Prostate gland (tissue), 2 donors: ENCODE results near the gene IL20. TPM values are rescaled to one million over a fixed set of nuclear protein-coding genes. Genes with fewer than 3 reads are reported as not detected.

Source experiments
- DNase-seq: peaks from one replicate; pipeline ENCODE4 v3.0.0-alpha.2; 2019; ENCODE audit warnings: low spot score
- H3K27ac ChIP-seq, 2 donors: fragments of 200-600 bp; sonication (generic); 2 replicates each; pipeline ENCODE4 v1.5.1; 2017 to 2019
- H3K27me3 ChIP-seq: fragments of 200-600 bp; sonication (generic); replicated peaks from 2 replicates; pipeline ENCODE4 v1.5.1; 2019; ENCODE audit not compliant: insufficient read depth
- H3K36me3 ChIP-seq, 2 donors: fragments of 200-600 bp; sonication (generic); 1 replicate in 1 of 2; 2 replicates in 1 of 2; pipeline versions ENCODE4 v1.5.1 to v1.8.1; 2017 to 2019
- H3K4me1 ChIP-seq: fragments of 200-600 bp; sonication (generic); replicated peaks from 2 replicates; pipeline ENCODE4 v1.5.1; 2019
- H3K4me3 ChIP-seq, 2 donors: fragments of 200-600 bp; sonication (generic); 2 replicates each; pipeline ENCODE4 v1.5.1; 2017 to 2019
- H3K9me3 ChIP-seq: fragments of 200-600 bp; sonication (generic); 2 replicates; pipeline ENCODE4 v1.5.1; 2017
- POLR2A ChIP-seq: fragments of 450-650 bp; IDR thresholded peaks from one replicate; pipeline ENCODE4 v1.6.1; 2016; ENCODE audit warnings: antibody characterized with exemption, mild to moderate bottlenecking
- POLR2AphosphoS5 ChIP-seq: sonication (generic); formaldehyde crosslinking; IDR thresholded peaks from one replicate; pipeline ENCODE4 v1.6.1; 2017; ENCODE audit warnings: antibody characterized with exemption
- WGBS: methylation state at CpG from one replicate; pipeline ENCODE4 v1.1.5; 2018; 5-methylcytosine and 5-hydroxymethylcytosine counted together
- intact Hi-C: fragments of 100-400 bp; cut with DNase I; formaldehyde crosslinking; loops from one replicate; pipeline ENCODE4 v1.14.2; 2022
- total RNA-seq, 2 donors: library from RNA; depleted of rRNA; stranded (reverse); fragments of >200 nt; gene quantifications; one replicate each; pipeline ENCODE4 v1.1.0, GENCODE V29; 2016
- TF ChIP-seq, protein P1 (sequence below), 4 experiments: fragments of 200-600 bp in 2 of 4; fragments of 450-650 bp in 2 of 4; sonication (generic) in 2 of 4; IDR thresholded peaks; 1 replicate in 3 of 4; 2 replicates in 1 of 4; pipeline ENCODE4 v1.5.1; 2016 to 2019; ENCODE audit warnings: antibody characterized with exemption in 4 of 4, mild to moderate bottlenecking in 2 of 4, moderate library complexity in 2 of 4

Gene IL20
- total RNA-seq, 2 donors from 2014 or later = not detected

DNA sequence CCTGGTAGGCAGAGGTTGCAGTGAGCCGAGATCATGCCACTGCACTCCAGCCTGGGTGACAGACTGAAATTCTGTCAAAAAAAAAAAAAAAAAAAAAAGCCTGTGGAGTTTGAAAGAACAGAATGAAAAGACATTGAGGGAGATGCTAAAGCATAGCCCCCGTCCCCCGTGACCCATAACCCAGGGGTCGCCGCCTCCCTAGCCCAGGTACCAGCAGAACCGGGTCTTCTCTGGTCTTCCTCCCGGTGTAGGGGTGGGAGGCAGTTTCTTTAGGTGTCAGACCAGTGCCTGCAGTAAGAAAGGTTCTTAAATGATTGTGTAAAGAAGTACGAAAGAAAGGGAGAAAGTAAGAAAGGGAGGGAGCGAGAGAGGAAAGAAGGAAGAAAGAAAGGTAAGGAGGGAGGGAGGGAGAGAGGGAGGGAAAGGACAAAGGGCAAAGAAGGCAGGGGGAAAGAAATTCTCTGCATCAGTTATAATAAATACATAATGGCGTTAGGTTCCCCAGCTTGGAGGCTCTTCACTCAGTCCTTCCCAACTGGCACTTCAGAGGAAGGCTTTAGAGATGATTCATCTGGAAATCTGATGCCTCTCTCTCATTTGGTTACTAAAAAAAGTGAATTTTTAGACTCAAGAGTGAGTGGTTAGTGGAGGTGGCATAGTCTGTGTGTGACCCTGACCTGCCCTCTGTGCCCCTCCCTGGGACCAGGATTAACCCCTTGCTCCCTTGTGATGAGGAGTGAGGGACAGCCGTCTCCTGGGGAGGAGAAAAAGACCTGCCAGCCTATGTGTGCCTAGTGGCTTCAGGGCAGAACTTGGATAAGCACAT is 32.9 kb downstream of the IL20 start:
- Histone ChIP-seq H3K4me1 (no peaks in the 10 kb centered on the region), H3K36me3 (no peaks in the 10 kb centered on the region), H3K4me3 (no peak overlapping the region), H3K27ac (no peak overlapping the region), H3K27me3 (no peaks in the 10 kb centered on the region), H3K9me3 (no peaks in the 10 kb centered on the region)
- no peak for DNase-seq
- WGBS = 71% methylated on average over 11 of the region's 11 CpGs
- intact Hi-C loops = no loop called here
- TF ChIP-seq POLR2A (no peak), POLR2AphosphoS5 (no peak)
- TF ChIP-seq, protein P1, sequence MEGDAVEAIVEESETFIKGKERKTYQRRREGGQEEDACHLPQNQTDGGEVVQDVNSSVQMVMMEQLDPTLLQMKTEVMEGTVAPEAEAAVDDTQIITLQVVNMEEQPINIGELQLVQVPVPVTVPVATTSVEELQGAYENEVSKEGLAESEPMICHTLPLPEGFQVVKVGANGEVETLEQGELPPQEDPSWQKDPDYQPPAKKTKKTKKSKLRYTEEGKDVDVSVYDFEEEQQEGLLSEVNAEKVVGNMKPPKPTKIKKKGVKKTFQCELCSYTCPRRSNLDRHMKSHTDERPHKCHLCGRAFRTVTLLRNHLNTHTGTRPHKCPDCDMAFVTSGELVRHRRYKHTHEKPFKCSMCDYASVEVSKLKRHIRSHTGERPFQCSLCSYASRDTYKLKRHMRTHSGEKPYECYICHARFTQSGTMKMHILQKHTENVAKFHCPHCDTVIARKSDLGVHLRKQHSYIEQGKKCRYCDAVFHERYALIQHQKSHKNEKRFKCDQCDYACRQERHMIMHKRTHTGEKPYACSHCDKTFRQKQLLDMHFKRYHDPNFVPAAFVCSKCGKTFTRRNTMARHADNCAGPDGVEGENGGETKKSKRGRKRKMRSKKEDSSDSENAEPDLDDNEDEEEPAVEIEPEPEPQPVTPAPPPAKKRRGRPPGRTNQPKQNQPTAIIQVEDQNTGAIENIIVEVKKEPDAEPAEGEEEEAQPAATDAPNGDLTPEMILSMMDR (IDR thresholded peaks at IDR 0.05) = no peak

DNA sequence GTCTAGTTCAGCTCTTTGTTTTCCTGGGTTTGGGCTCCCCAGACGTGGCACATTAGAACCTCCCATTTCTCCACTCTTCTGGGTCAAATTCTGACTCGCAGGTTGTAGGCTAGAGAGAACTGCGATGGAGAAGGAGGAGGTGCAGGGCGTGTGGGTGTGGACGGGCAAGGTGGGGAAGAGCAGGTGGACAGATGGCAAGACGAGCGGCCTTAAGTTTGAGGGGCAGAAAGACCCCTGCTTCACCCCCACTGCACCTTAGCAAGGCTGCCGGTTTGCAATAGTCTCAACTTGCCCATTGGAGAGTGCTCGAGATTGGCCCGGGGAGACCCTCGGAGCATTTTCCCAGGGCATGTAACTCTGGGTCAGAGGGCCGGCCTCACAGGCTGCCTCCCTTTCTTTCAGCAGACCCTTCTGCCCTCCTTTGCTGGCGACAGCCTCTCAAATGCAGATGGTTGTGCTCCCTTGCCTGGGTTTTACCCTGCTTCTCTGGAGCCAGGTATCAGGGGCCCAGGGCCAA is 33.5 kb downstream of the IL20 start:
- Histone ChIP-seq H3K9me3 (no peaks in the 10 kb centered on the region), H3K4me3 (no peak overlapping the region), H3K27me3 (no peaks in the 10 kb centered on the region), H3K4me1 (no peaks in the 10 kb centered on the region), H3K27ac (no peak overlapping the region), H3K36me3 (no peaks in the 10 kb centered on the region)
- TF ChIP-seq POLR2A (no peak), POLR2AphosphoS5 (no peak)
- TF ChIP-seq, protein P1 (IDR thresholded peaks at IDR 0.05) = no peak
- intact Hi-C loops = no loop called here
- WGBS = 89% methylated on average over 13 of the region's 13 CpGs
- DNase-seq = no peak

DNA sequence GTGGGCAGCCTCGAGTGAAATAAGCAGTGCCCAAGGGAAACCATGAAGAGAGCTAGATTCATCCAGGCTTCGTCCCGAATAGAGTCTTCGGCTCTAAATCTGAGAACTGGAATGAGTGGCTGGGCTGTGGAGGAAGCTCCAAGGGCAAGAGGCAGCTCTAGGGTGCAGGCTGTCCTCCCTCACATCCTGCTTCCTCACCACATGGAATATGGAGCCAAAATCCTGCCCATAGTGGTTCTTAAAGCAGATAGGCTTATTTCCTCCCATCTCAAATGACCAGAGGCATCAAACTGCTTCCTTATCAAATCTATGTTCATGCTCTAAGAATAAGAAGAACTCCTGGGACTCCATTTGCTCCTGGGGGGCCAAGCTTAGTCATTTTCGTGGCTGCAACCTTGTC is 34.3 kb downstream of the IL20 start:
- Histone ChIP-seq H3K27me3 (no peaks in the 10 kb centered on the region), H3K4me1 (no peaks in the 10 kb centered on the region), H3K36me3 (no peaks in the 10 kb centered on the region), H3K27ac (no peak overlapping the region), H3K9me3 (no peaks in the 10 kb centered on the region), H3K4me3 (no peak overlapping the region)
- intact Hi-C loops = no loop called here
- TF ChIP-seq POLR2AphosphoS5 = no peak
- no peak for TF ChIP-seq POLR2A
- TF ChIP-seq, protein P1 (IDR thresholded peaks at IDR 0.05) = no peak
- 75% methylated on average over 5 of the region's 5 CpGs for WGBS
- DNase-seq = no peak

DNA sequence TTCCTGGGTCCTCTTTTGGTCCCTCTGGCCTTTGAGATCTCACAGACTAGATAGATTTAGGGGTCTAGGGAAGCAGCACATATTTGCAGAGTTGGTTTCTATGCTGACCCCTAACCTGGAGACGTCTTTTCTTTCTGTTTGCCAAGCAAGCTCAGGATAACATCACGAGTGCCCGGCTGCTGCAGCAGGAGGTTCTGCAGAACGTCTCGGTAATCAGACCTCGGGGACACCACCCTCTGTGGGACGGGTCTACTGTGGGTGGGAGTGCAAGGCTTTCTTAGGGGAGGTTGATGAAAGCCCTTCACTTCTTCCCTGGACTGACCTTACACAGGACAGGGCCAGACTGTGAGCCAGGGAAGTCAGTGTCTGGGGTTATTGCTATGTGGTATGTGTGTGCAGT is 34.7 kb downstream of the IL20 start:
- TF ChIP-seq POLR2A (no peak), POLR2AphosphoS5 (no peak)
- TF ChIP-seq, protein P1 (IDR thresholded peaks at IDR 0.05) = no peak
- DNase-seq = no peak
- H3K4me3 ChIP-seq = no peak overlapping the region
- H3K27me3 ChIP-seq = no peaks in the 10 kb centered on the region
- H3K36me3 ChIP-seq = no peaks in the 10 kb centered on the region
- no peak overlapping the region for H3K27ac ChIP-seq
- no peaks in the 10 kb centered on the region for H3K9me3 ChIP-seq
- no peaks in the 10 kb centered on the region for H3K4me1 ChIP-seq
- intact Hi-C loops = no loop called here
- 95% methylated on average over 7 of the region's 7 CpGs for WGBS

DNA sequence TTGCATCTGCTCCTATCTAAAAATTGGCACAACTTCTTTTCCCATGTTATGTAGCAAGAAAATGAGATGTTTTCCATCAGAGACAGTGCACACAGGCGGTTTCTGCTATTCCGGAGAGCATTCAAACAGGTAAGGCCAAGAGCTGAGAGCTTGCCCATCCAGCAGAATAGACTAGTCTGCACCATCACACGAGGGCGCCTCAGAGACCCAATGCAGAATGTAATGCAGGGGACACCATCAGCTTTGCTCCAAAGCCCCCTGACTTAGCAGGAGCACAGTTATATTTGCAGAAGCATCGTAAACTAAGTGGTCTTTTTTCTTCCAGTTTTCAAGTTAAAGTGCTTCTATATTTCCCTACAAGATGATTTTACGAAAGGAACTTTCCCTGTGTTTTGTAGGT is 36.5 kb downstream of the IL20 start:
- no peak overlapping the region for H3K27ac ChIP-seq
- DNase-seq = no peak
- H3K27me3 ChIP-seq = no peaks in the 10 kb centered on the region
- intact Hi-C loops = no loop called here
- H3K4me1 ChIP-seq = no peaks in the 10 kb centered on the region
- TF ChIP-seq, protein P1 (IDR thresholded peaks at IDR 0.05) = no peak
- 87% methylated on average over 6 of the region's 6 CpGs for WGBS
- no peaks in the 10 kb centered on the region for H3K9me3 ChIP-seq
- H3K36me3 ChIP-seq = no peaks in the 10 kb centered on the region
- no peak overlapping the region for H3K4me3 ChIP-seq
